ENCODE measurements around the gene RNASEH2A.
"Not testable (repeated sequence)": the region's sequence is repeated elsewhere in the genome, so short reads cannot be mapped to it uniquely, and the experiment has no call there.

- TF ChIP-seq CTCF, POLR2A (IDR thresholded peaks at IDR 0.05): not testable (repeated sequence)
These were observed 40.2 kb downstream of the RNASEH2A start for GRCh38 chr19:12846613-12847012.

Data from adrenal gland (tissue), 5 donors.